KMS-11 (cell line): Measurements from ENCODE around the gene NAV2.

ENCODE experiments used
- H2AFZ ChIP-seq: fragments of 200-600 bp; sonication (generic); 2 replicates; pipeline ENCODE4 v1.6.1; 2016; ENCODE audit warnings: antibody characterized with exemption, mixed run types, low read depth
- H3K27ac ChIP-seq: fragments of 200-600 bp; sonication (generic); 2 replicates; pipeline ENCODE4 v1.6.1; 2016; ENCODE audit warnings: mild to moderate bottlenecking, mixed run types
- H3K27me3 ChIP-seq: fragments of 200-600 bp; sonication (generic); 2 replicates; pipeline ENCODE4 v1.6.1; 2017; ENCODE audit warnings: mild to moderate bottlenecking, low read depth, mixed run types, moderate library complexity; ENCODE audit not compliant: insufficient read depth
- H3K36me3 ChIP-seq: fragments of 200-600 bp; sonication (generic); 2 replicates; pipeline ENCODE4 v1.6.1; 2017; ENCODE audit warnings: mild to moderate bottlenecking, mixed run types; ENCODE audit not compliant: insufficient read depth
- H3K4me1 ChIP-seq: fragments of 200-600 bp; sonication (generic); 2 replicates; pipeline ENCODE4 v1.6.1; 2016; ENCODE audit warnings: mild to moderate bottlenecking, low read depth, mixed run types; ENCODE audit not compliant: poor library complexity, severe bottlenecking
- H3K4me2 ChIP-seq: fragments of 200-600 bp; sonication (generic); 2 replicates; pipeline ENCODE4 v1.7.0; 2016; ENCODE audit warnings: mild to moderate bottlenecking, mixed run types
- H3K4me3 ChIP-seq: fragments of 200-600 bp; sonication (generic); IDR thresholded peaks from 2 replicates; pipeline ENCODE4 v1.6.1; 2017; ENCODE audit warnings: low read depth, low read length, mixed read lengths; ENCODE audit not compliant: insufficient read depth
- H3K79me2 ChIP-seq: fragments of 200-600 bp; sonication (generic); 2 replicates; pipeline ENCODE4 v1.6.1; 2016; ENCODE audit warnings: low read depth, mixed run types; ENCODE audit not compliant: insufficient read depth
- H3K9ac ChIP-seq: fragments of 200-600 bp; sonication (generic); 2 replicates; pipeline ENCODE4 v1.6.1; 2016; ENCODE audit warnings: mild to moderate bottlenecking, mixed run types
- H4K20me1 ChIP-seq: fragments of 200-600 bp; sonication (generic); 2 replicates; pipeline ENCODE4 v1.6.1; 2016; ENCODE audit warnings: mild to moderate bottlenecking, mixed run types; ENCODE audit not compliant: insufficient read depth
- CTCF ChIP-seq: fragments of 200-600 bp; sonication (generic); conservative IDR thresholded peaks from 2 replicates; pipeline ENCODE4 v1.6.1; 2017; ENCODE audit warnings: low read depth, mild to moderate bottlenecking, antibody characterized with exemption, low read length, moderate library complexity, mixed read lengths

The NAV2 gene

GRCh38 chr11:20067665-20068064, 355.0 kb downstream of the NAV2 start:
- Histone ChIP-seq H3K4me1 (no peaks in the 10 kb centered on the region), H3K27ac (no peak overlapping the region), H3K79me2 (no peaks in the 10 kb centered on the region), H3K4me2 (no peak overlapping the region), H3K4me3 (no peak overlapping the region), H3K27me3 (no peaks in the 10 kb centered on the region), H2AFZ (no peak overlapping the region), H4K20me1 (no peaks in the 10 kb centered on the region), H3K9ac (no peak overlapping the region), H3K36me3 (no peaks in the 10 kb centered on the region)
- no peak for TF ChIP-seq CTCF

- no peak overlapping the region for H3K27ac ChIP-seq
- H3K4me3 ChIP-seq, result no peak overlapping the region
- H3K79me2 ChIP-seq, result no peaks in the 10 kb centered on the region
- H3K36me3 ChIP-seq, result no peaks in the 10 kb centered on the region
- H2AFZ ChIP-seq, result no peak overlapping the region
- no peaks in the 10 kb centered on the region for H4K20me1 ChIP-seq
- TF ChIP-seq CTCF, result no peak
- H3K4me1 ChIP-seq, result no peaks in the 10 kb centered on the region
- no peaks in the 10 kb centered on the region for H3K27me3 ChIP-seq
- H3K4me2 ChIP-seq, result no peak overlapping the region
- no peak overlapping the region for H3K9ac ChIP-seq
Observed at GRCh38 chr11:20068691-20069090, 356.1 kb downstream of the NAV2 start.

- Histone ChIP-seq H2AFZ (no peak overlapping the region), H3K27ac (no peak overlapping the region), H3K79me2 (no peaks in the 10 kb centered on the region), H3K27me3 (no peaks in the 10 kb centered on the region), H3K4me3 (no peak overlapping the region), H4K20me1 (no peaks in the 10 kb centered on the region), H3K4me2 (no peak overlapping the region), H3K36me3 (no peaks in the 10 kb centered on the region), H3K9ac (no peak overlapping the region), H3K4me1 (no peaks in the 10 kb centered on the region)
- no peak for TF ChIP-seq CTCF
Observed at GRCh38 chr11:20070459-20070858, 357.8 kb downstream of the NAV2 start.

GRCh38 chr11:20075627-20076026, 363.0 kb downstream of the NAV2 start:
- no peaks in the 10 kb centered on the region for H3K4me1 ChIP-seq
- no peak overlapping the region for H3K4me3 ChIP-seq
- no peak overlapping the region for H3K4me2 ChIP-seq
- H3K27me3 ChIP-seq, result no peaks in the 10 kb centered on the region
- no peaks in the 10 kb centered on the region for H3K79me2 ChIP-seq
- no peaks in the 10 kb centered on the region for H3K36me3 ChIP-seq
- no peak for TF ChIP-seq CTCF
- H2AFZ ChIP-seq, result no peak overlapping the region
- no peaks in the 10 kb centered on the region for H4K20me1 ChIP-seq
- no peak overlapping the region for H3K9ac ChIP-seq
- H3K27ac ChIP-seq, result no peak overlapping the region

GRCh38 chr11:20078846-20079245, 366.2 kb downstream of the NAV2 start:
- no peak overlapping the region for H3K9ac ChIP-seq
- H4K20me1 ChIP-seq, result no peaks in the 10 kb centered on the region
- H2AFZ ChIP-seq, result no peak overlapping the region
- H3K4me3 ChIP-seq, result no peak overlapping the region
- H3K4me2 ChIP-seq, result no peak overlapping the region
- no peaks in the 10 kb centered on the region for H3K79me2 ChIP-seq
- no peak for TF ChIP-seq CTCF
- H3K4me1 ChIP-seq, result no peaks in the 10 kb centered on the region
- H3K27me3 ChIP-seq, result no peaks in the 10 kb centered on the region
- H3K36me3 ChIP-seq, result no peaks in the 10 kb centered on the region
- no peak overlapping the region for H3K27ac ChIP-seq
